CD14-positive monocyte (primary cell): ENCODE measurements around the gene USP9Y. TPM values are rescaled to one million over a fixed set of nuclear protein-coding genes. Genes with fewer than 3 reads are reported as not detected.

Experiments used
- DNase-seq, 3 donors: peaks; one replicate each; pipeline ENCODE4 v3.0.0-alpha.2; 2011 to 2022
- H2AFZ ChIP-seq: 2 replicates; pipeline ENCODE4 v1.6.0; 2012; ENCODE audit warnings: mild to moderate bottlenecking, low read depth, low read length, inconsistent platforms; ENCODE audit not compliant: insufficient read depth, poor library complexity, severe bottlenecking
- H3K27ac ChIP-seq, 2 donors: 1 replicate in 1 of 2; 2 replicates in 1 of 2; pipeline ENCODE4 v1.5.1; 2012 to 2013; ENCODE audit warnings: low read length in 2 of 2, control low read depth in 1 of 2, inconsistent platforms in 1 of 2, low read depth in 1 of 2, mild to moderate bottlenecking in 1 of 2
- H3K27me3 ChIP-seq, 2 donors: one replicate each; pipeline versions ENCODE4 v1.6.0 to v1.6.1; 2011 to 2013; ENCODE audit warnings: low read length in 2 of 2; ENCODE audit not compliant: control insufficient read depth in 2 of 2, insufficient read depth in 2 of 2
- H3K36me3 ChIP-seq, 2 donors: replicated peaks in 1 of 2; 1 replicate in 1 of 2; 2 replicates in 1 of 2; pipeline versions ENCODE4 v1.5.1 to v1.6.1; 2012 to 2013; ENCODE audit warnings: low read length in 2 of 2, control low read depth in 1 of 2, inconsistent platforms in 1 of 2, mild to moderate bottlenecking in 1 of 2; ENCODE audit not compliant: insufficient read depth in 2 of 2, control insufficient read depth in 1 of 2
- H3K4me1 ChIP-seq, 2 donors: 1 replicate in 1 of 2; 2 replicates in 1 of 2; pipeline versions ENCODE4 v1.5.1 to v1.6.1; 2012 to 2013; ENCODE audit warnings: low read length in 2 of 2, control low read depth in 1 of 2, inconsistent platforms in 1 of 2, mild to moderate bottlenecking in 1 of 2, moderate library complexity in 1 of 2; ENCODE audit not compliant: insufficient read depth in 2 of 2, control insufficient read depth in 1 of 2
- H3K4me2 ChIP-seq: replicated peaks from 2 replicates; pipeline ENCODE3; 2012; ENCODE audit warnings: low read length, moderate library complexity, mild to moderate bottlenecking; ENCODE audit not compliant: poor library complexity, severe bottlenecking; ENCODE audit errors: extremely low read depth
- H3K4me3 ChIP-seq, 3 experiments: fragments of 200-600 bp in 1 of 3; sonication (generic) in 1 of 3; replicated peaks in 1 of 3; 1 replicate in 2 of 3; 2 replicates in 1 of 3; pipeline ENCODE4 v1.5.1; 2011 to 2013; ENCODE audit warnings: low read length in 3 of 3, mild to moderate bottlenecking in 3 of 3, control low read depth in 2 of 3, low read depth in 2 of 3, inconsistent platforms in 1 of 3, moderate library complexity in 1 of 3
- H3K79me2 ChIP-seq: 2 replicates; pipeline ENCODE4 v1.6.0; 2012; ENCODE audit warnings: mild to moderate bottlenecking, control low read depth, inconsistent platforms, low read length, moderate library complexity; ENCODE audit not compliant: insufficient read depth
- H3K9ac ChIP-seq: 2 replicates; pipeline ENCODE4 v1.6.0; 2017; ENCODE audit warnings: low read length, mild to moderate bottlenecking; ENCODE audit not compliant: insufficient read depth, poor library complexity, severe bottlenecking
- H3K9me3 ChIP-seq, 2 donors: replicated peaks in 1 of 2; 1 replicate in 1 of 2; 2 replicates in 1 of 2; pipeline versions ENCODE4 v1.5.1 to v1.6.1; 2012 to 2013; ENCODE audit warnings: low read length in 2 of 2, control low read depth in 1 of 2; ENCODE audit not compliant: control insufficient read depth in 1 of 2, insufficient read depth in 1 of 2
- H4K20me1 ChIP-seq: 2 replicates; pipeline ENCODE4 v1.6.0; 2012; ENCODE audit warnings: mild to moderate bottlenecking, low read length, control low read depth, moderate library complexity; ENCODE audit not compliant: insufficient read depth
- H3K27ac Mint-ChIP-seq, 7 donors: one replicate each; pipeline ENCODE4 v1.8.0; 2020; ENCODE audit warnings: mild to moderate bottlenecking in 7 of 7, mixed read lengths in 7 of 7, moderate library complexity in 6 of 7, inconsistent platforms in 2 of 7
- H3K27me3 Mint-ChIP-seq, 3 donors: one replicate each; pipeline ENCODE4 v1.8.0; 2021 to 2022; ENCODE audit warnings: low read depth in 3 of 3, mild to moderate bottlenecking in 3 of 3, mixed read lengths in 3 of 3, moderate library complexity in 3 of 3, inconsistent platforms in 1 of 3
- H3K36me3 Mint-ChIP-seq, 2 donors: one replicate each; pipeline ENCODE4 v1.8.0; 2020; ENCODE audit warnings: mixed read lengths in 2 of 2, inconsistent platforms in 1 of 2, mild to moderate bottlenecking in 1 of 2
- H3K4me1 Mint-ChIP-seq: one replicate; pipeline ENCODE4 v1.8.0; 2020; ENCODE audit warnings: mild to moderate bottlenecking, mixed read lengths
- H3K4me3 Mint-ChIP-seq, 2 donors: one replicate each; pipeline ENCODE4 v1.8.0; 2020; ENCODE audit warnings: mild to moderate bottlenecking in 2 of 2, mixed read lengths in 2 of 2, moderate library complexity in 1 of 2
- H3K9me3 Mint-ChIP-seq, 7 donors: one replicate each; pipeline ENCODE4 v1.8.0; 2020 to 2022; ENCODE audit warnings: mixed read lengths in 7 of 7, mild to moderate bottlenecking in 6 of 7, moderate library complexity in 6 of 7, inconsistent platforms in 2 of 7
- CTCF ChIP-seq: fragments of 200-600 bp; IDR thresholded peaks from one replicate; pipeline ENCODE4 v1.8.0; 2022; ENCODE audit warnings: antibody characterized with exemption, mild to moderate bottlenecking
- WGBS: methylation state at CpG from one replicate; pipeline ENCODE4 v1.1.5; 2013; ENCODE audit warnings: missing lambda C conversion rate; ENCODE audit not compliant: insufficient coverage; 5-methylcytosine and 5-hydroxymethylcytosine counted together
- intact Hi-C, 2 donors: fragments of 100-400 bp; cut with micrococcal nuclease; formaldehyde crosslinking; loops; one replicate each; pipeline versions ENCODE4 v1.15.0 to v1.15.1; 2023
- polyA plus RNA-seq, 3 donors: library from polyadenylated mRNA; depleted of rRNA in 1 of 3; unstranded in 2 of 3; stranded (reverse) in 1 of 3; fragments of 300-500 nt in 2 of 3; fragments of >200 nt in 1 of 3; fragmentation: Illumina TruSeq in 2 of 3; gene quantifications; 1 replicate in 2 of 3; 2 replicates in 1 of 3; pipeline ENCODE4 v1.2.3, GENCODE V29; 2012 to 2021

The USP9Y gene
- polyA plus RNA-seq, 3 donors, result not detected

- H3K27me3 ChIP-seq, result no peaks in the 10 kb centered on the region
- Mint-ChIP-seq H3K4me1 (peaks cover 2% of the 10 kb centered on the region), H3K9me3 (no peaks in the 10 kb centered on the region), H3K27ac (no peak overlapping the region), H3K27me3 (no peaks in the 10 kb centered on the region), H3K36me3 (peaks cover 0 to 17% of the 10 kb centered on the region in 2 donors), H3K4me3 (no peak overlapping the region)
- no peaks in the 10 kb centered on the region for H3K79me2 ChIP-seq
- intact Hi-C loops, result no loop called here
- no peak overlapping the region for H2AFZ ChIP-seq
- H3K36me3 ChIP-seq, result no peaks in the 10 kb centered on the region
- H3K27ac ChIP-seq, result no peak overlapping the region
- TF ChIP-seq CTCF, result no peak
- no peaks in the 10 kb centered on the region for H3K4me1 ChIP-seq
- WGBS, result no CpG with 5 or more reads among the region's 3 CpGs
- H3K4me2 ChIP-seq, result no peak overlapping the region
- no peak overlapping the region for H3K4me3 ChIP-seq
- H3K9me3 ChIP-seq, result no peaks in the 10 kb centered on the region
- H4K20me1 ChIP-seq, result no peaks in the 10 kb centered on the region
- no peak overlapping the region for H3K9ac ChIP-seq
- DNase-seq, result no peak
Observed at GRCh38 chrY:12846793-12847192, 145.8 kb downstream of the USP9Y start.

DNA sequence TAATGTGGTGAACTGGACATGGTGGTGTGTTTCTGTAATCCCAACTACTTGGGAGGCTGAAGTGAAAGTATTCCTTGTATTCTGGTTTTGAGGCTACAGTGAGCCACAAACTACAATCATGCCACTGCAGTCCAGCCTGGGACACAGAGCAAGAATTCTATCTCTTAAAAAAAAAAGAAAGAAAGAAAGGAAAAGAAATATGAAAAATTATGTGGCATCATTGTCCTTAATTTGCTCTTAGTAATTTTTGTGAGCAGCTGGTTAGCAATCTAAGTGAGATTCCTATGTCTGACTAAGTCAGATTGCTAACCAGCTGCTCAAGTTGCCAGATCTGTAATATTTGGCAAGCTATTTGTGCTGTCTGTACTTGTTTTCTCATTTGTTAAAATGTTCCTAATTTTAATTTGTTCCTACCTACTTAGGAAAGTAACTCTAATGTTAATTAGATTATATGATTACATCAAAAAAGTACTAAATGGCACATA, 154.8 kb downstream of the USP9Y start:
- TF ChIP-seq CTCF, result no peak
- DNase-seq, result no peak
- no peaks in the 10 kb centered on the region for H3K36me3 ChIP-seq
- H3K36me3 Mint-ChIP-seq, result peaks cover 0 to 17% of the 10 kb centered on the region in 2 donors
- no peak overlapping the region for H3K4me3 Mint-ChIP-seq
- no peak overlapping the region for H3K4me3 ChIP-seq
- peaks cover 9% of the 10 kb centered on the region for H3K4me1 Mint-ChIP-seq
- no peak overlapping the region for H3K27ac Mint-ChIP-seq
- H3K27me3 Mint-ChIP-seq, result no peaks in the 10 kb centered on the region
- H3K79me2 ChIP-seq, result no peaks in the 10 kb centered on the region
- no peak overlapping the region for H3K4me2 ChIP-seq
- intact Hi-C loops, result no loop called here
- peaks cover 0 to 2% of the 10 kb centered on the region in 2 donors for H3K4me1 ChIP-seq
- H3K9ac ChIP-seq, result no peak overlapping the region
- no peak overlapping the region for H3K27ac ChIP-seq
- H3K9me3 ChIP-seq, result no peaks in the 10 kb centered on the region
- H3K9me3 Mint-ChIP-seq, result no peaks in the 10 kb centered on the region
- H2AFZ ChIP-seq, result no peak overlapping the region
- no peaks in the 10 kb centered on the region for H4K20me1 ChIP-seq
- no peaks in the 10 kb centered on the region for H3K27me3 ChIP-seq
